ENCODE data around the gene MYH10.

GRCh38 chr17:8494021-8494420 is 136.5 kb downstream of the MYH10 start:
- no peak for TF ChIP-seq EP300 (IDR thresholded peaks at IDR 0.05)
- no peak for TF ChIP-seq POLR2A (IDR thresholded peaks at IDR 0.05)

Measured in upper lobe of left lung (tissue), 4 donors.